Upper lobe of right lung (tissue), 1 donor: Measurements from ENCODE around the gene PTGR2. TPM values are rescaled to one million over a fixed set of nuclear protein-coding genes. Genes with fewer than 3 reads are reported as not detected.

Experiments
- ATAC-seq: fragments of 200-7000 bp; cut with Tn5 transposase; one replicate; pipeline ENCODE4 v1.9.1; 2020; ENCODE audit warnings: mild to moderate bottlenecking, moderate library complexity
- DNase-seq: peaks from one replicate; pipeline ENCODE4 v3.0.0-alpha.2; 2020
- H3K27ac ChIP-seq: fragments of 200-600 bp; one replicate; pipeline ENCODE4 v1.8.0; 2022
- H3K27me3 ChIP-seq: fragments of 200-600 bp; one replicate; pipeline ENCODE4 v1.8.0; 2022; ENCODE audit warnings: mild to moderate bottlenecking
- H3K36me3 ChIP-seq: fragments of 200-600 bp; one replicate; pipeline ENCODE4 v1.8.0; 2022
- H3K4me1 ChIP-seq: fragments of 200-600 bp; one replicate; pipeline ENCODE4 v1.8.0; 2022
- H3K4me3 ChIP-seq: fragments of 200-600 bp; one replicate; pipeline ENCODE4 v1.8.0; 2022; ENCODE audit warnings: mild to moderate bottlenecking
- H3K9me3 ChIP-seq: fragments of 200-600 bp; one replicate; pipeline ENCODE4 v1.8.0; 2022
- CTCF ChIP-seq: fragments of 200-600 bp; IDR thresholded peaks from one replicate; pipeline ENCODE4 v1.8.0; 2022; ENCODE audit warnings: antibody characterized with exemption
- intact Hi-C: fragments of 100-400 bp; cut with DNase I; formaldehyde crosslinking; loops from one replicate; pipeline ENCODE4 v1.11.0; 2022
- total RNA-seq: library from RNA; stranded (reverse); fragmentation: NEBNext Ultra II Directional; extraction: Animal tissue kit (Norgen Biotek cat#: 25700); gene quantifications from one replicate; pipeline ENCODE4 v1.2.1, GENCODE V29; 2021
- donor health status: DM: no; HTN: yes; CAD: no; lungs with severe emphysema.

PTGR2 gene
- total RNA-seq, 1 donor from 2014 or later = 12.9 TPM

GRCh38 chr14:73817020-73817655, 34.5 kb upstream of the PTGR2 start:
- no peaks in the 10 kb centered on the region for H3K9me3 ChIP-seq
- ATAC-seq = no peak
- no peaks in the 10 kb centered on the region for H3K4me1 ChIP-seq
- intact Hi-C loops = no loop called here
- H3K4me3 ChIP-seq = no peak overlapping the region
- H3K27ac ChIP-seq = no peak overlapping the region
- no peaks in the 10 kb centered on the region for H3K27me3 ChIP-seq
- no peaks in the 10 kb centered on the region for H3K36me3 ChIP-seq
- DNase-seq = no peak
- TF ChIP-seq CTCF = no peak

DNA sequence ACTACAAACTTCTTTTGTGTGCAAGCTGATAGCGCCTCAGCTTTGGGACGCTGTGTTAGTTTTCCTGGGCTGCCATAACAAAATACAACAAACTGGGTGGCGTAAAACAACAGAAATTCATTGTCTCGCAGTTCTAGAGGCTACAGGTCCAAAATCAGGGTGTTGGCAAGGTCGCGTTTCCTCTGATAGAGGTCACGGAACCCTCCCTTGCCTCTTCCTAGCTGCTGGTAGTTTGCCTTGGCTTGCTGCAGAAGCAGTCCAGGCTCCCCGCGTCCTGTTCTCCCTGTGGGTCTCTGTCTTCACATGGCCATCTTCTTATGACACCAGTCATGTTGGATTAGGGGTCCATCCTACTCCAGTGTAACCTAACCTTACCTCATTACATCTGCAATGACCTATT, 32.8 kb upstream of the PTGR2 start:
- intact Hi-C loops = no loop called here
- no peak for DNase-seq
- Histone ChIP-seq H3K27me3 (no peaks in the 10 kb centered on the region), H3K27ac (no peak overlapping the region), H3K36me3 (no peaks in the 10 kb centered on the region), H3K4me1 (no peaks in the 10 kb centered on the region), H3K9me3 (no peaks in the 10 kb centered on the region), H3K4me3 (no peak overlapping the region)
- no peak for TF ChIP-seq CTCF
- ATAC-seq = no peak

DNA sequence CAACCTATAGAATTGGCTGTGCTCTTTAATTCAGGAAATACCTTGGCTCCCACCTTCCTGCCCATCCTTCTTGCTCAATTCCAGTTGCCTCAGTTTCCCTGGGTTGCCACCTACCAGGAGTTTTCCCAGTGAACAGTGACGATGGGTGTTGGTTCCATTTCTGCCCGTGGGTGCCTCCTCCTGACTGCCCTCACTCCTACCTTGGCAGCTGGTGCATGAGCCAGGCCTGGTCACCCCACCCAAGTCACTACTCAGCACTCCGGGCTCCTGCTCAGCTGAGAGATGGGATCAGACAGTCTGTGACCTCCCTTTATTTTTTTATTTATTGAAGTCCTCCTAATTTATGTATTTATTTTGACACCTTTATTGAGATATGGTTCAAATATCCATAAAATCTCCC, 31.0 kb upstream of the PTGR2 start:
- Histone ChIP-seq H3K4me1 (no peaks in the 10 kb centered on the region), H3K9me3 (no peaks in the 10 kb centered on the region), H3K4me3 (no peak overlapping the region), H3K27ac (no peak overlapping the region), H3K36me3 (no peaks in the 10 kb centered on the region), H3K27me3 (no peaks in the 10 kb centered on the region)
- no peak for TF ChIP-seq CTCF
- ATAC-seq = no peak
- no peak for DNase-seq
- intact Hi-C loops = loop anchor here (10.0 kb wide), 1 partner anchor 86 kb away; no protein-coding TSS in a partner anchor

GRCh38 chr14:73823339-73823885, 28.2 kb upstream of the PTGR2 start:
- Histone ChIP-seq H3K27ac (no peak overlapping the region), H3K36me3 (no peaks in the 10 kb centered on the region), H3K4me3 (no peak overlapping the region), H3K27me3 (no peaks in the 10 kb centered on the region), H3K4me1 (no peaks in the 10 kb centered on the region), H3K9me3 (no peaks in the 10 kb centered on the region)
- TF ChIP-seq CTCF = no peak
- intact Hi-C loops = loop anchor here (10.0 kb wide), 1 partner anchor 89 kb away; no protein-coding TSS in a partner anchor
- no peak for DNase-seq
- ATAC-seq = no peak

- ATAC-seq = no peak
- intact Hi-C loops = loop anchor here (10.0 kb wide), 1 partner anchor 89 kb away; no protein-coding TSS in a partner anchor
- no peak overlapping the region for H3K4me3 ChIP-seq
- no peak for TF ChIP-seq CTCF
- H3K36me3 ChIP-seq = no peaks in the 10 kb centered on the region
- no peak for DNase-seq
- H3K9me3 ChIP-seq = no peaks in the 10 kb centered on the region
- H3K27ac ChIP-seq = no peak overlapping the region
- H3K4me1 ChIP-seq = no peaks in the 10 kb centered on the region
- no peaks in the 10 kb centered on the region for H3K27me3 ChIP-seq
Observed at GRCh38 chr14:73824127-73824526, 27.5 kb upstream of the PTGR2 start.
